GM19240 (cell line): ENCODE measurements around the gene C17orf50.

Source experiments
- DNase-seq: peaks from one replicate; pipeline ENCODE4 v3.0.0; 2011; ENCODE audit warnings: low spot score; ENCODE audit not compliant: insufficient read length

Gene C17orf50

DNA sequence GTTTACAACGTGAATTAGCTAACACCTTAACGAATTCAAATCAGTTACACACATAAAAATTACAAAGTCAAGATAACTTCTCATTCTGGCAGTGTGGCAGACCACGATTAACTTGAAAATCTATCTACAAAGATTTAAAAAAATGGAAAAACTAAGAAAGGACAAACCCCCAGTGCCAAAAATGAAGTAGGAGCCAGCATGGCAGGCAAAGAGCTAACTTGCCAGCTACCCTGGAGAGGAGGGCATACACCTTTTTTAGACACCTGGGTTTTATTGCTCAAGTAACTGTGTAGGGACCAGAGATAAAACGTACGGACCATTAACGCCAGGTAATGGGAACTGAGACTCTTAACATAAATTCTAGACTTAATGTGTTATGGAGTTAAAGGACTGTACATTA is 51.1 kb downstream of the C17orf50 start:
- DNase-seq = no peak

DNA sequence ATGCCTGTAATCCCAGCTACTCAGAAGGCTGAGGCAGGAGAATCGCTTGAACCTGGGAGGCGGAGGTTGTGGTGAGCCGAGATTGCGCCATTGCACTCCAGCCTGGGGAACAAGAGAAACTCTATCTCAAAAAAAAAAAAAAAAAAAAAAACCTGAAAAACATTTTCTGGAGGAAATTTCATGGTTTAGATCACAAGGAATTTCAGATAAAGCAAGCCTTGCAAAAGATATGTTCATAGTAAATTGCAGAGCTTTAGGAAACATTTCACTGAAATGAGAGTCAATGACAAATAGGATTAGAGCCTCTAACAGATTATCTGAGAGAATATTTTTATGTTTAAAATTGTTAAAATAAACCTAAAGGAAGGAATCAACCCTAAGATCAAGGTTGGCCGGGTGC is 51.8 kb downstream of the C17orf50 start:
- no peak for DNase-seq
